IPS-NIHi7 (cell line): Measurements from ENCODE around the gene WDR73.
"Not testable (repeated sequence)": the region's sequence is repeated elsewhere in the genome, so short reads cannot be mapped to it uniquely, and the experiment has no call there.

ENCODE experiments used
- DNase-seq: peaks from one replicate; pipeline ENCODE4 v3.0.0; 2012; ENCODE audit warnings: mixed read lengths; ENCODE audit errors: extremely low spot score

The WDR73 gene

GRCh38 chr15:84657748-84658079 lies 3.6 kb upstream of the WDR73 start:
- DNase-seq = no peak

- no peak for DNase-seq
These were observed 2.9 kb upstream of the WDR73 start for GRCh38 chr15:84656972-84657371.

GRCh38 chr15:84654689-84655453 lies 788 bp upstream of the WDR73 start:
- peak; percentile 79 for DNase-seq

- no peak for DNase-seq
These were observed 536 bp downstream of the WDR73 start for GRCh38 chr15:84653584-84653909.

GRCh38 chr15:84649706-84650105 lies 4.4 kb downstream of the WDR73 start:
- no peak for DNase-seq

- DNase-seq = no peak
These were observed 5.5 kb downstream of the WDR73 start for GRCh38 chr15:84648539-84648938.

GRCh38 chr15:84647726-84648125 lies 6.4 kb downstream of the WDR73 start:
- DNase-seq = no peak

- DNase-seq = no peak
These were observed 8.1 kb downstream of the WDR73 start for GRCh38 chr15:84645997-84646396.

GRCh38 chr15:84645496-84645895 lies 8.6 kb downstream of the WDR73 start:
- no peak for DNase-seq

GRCh38 chr15:84643838-84644237 lies 10.2 kb downstream of the WDR73 start:
- no peak for DNase-seq

GRCh38 chr15:84642640-84643039 lies 11.4 kb downstream of the WDR73 start:
- DNase-seq = not testable (repeated sequence)

- not testable (repeated sequence) for DNase-seq
These were observed 12.2 kb downstream of the WDR73 start for GRCh38 chr15:84641871-84642270.

GRCh38 chr15:84638103-84638502 lies 16.0 kb downstream of the WDR73 start:
- DNase-seq = peak; percentile 61

- no peak for DNase-seq
These were observed 19.8 kb downstream of the WDR73 start for GRCh38 chr15:84634228-84634837.

- peak; percentile 48 for DNase-seq
These were observed 20.5 kb downstream of the WDR73 start for GRCh38 chr15:84633311-84634227.

- no peak for DNase-seq
These were observed 22.3 kb downstream of the WDR73 start for GRCh38 chr15:84631706-84632272.

GRCh38 chr15:84629033-84629432 lies 25.1 kb downstream of the WDR73 start:
- no peak for DNase-seq

GRCh38 chr15:84625123-84625522 lies 29.0 kb downstream of the WDR73 start:
- DNase-seq = no peak

- DNase-seq = no peak
These were observed 29.7 kb downstream of the WDR73 start for GRCh38 chr15:84624359-84624758.

- no peak for DNase-seq
These were observed 32.6 kb downstream of the WDR73 start for GRCh38 chr15:84621358-84621979.

GRCh38 chr15:84620626-84621025 lies 33.5 kb downstream of the WDR73 start:
- DNase-seq = no peak

GRCh38 chr15:84616235-84616634 lies 37.8 kb downstream of the WDR73 start:
- peak; percentile 20 for DNase-seq
